Measurements from ENCODE around the gene DHRS7C.

DHRS7C gene

DNA sequence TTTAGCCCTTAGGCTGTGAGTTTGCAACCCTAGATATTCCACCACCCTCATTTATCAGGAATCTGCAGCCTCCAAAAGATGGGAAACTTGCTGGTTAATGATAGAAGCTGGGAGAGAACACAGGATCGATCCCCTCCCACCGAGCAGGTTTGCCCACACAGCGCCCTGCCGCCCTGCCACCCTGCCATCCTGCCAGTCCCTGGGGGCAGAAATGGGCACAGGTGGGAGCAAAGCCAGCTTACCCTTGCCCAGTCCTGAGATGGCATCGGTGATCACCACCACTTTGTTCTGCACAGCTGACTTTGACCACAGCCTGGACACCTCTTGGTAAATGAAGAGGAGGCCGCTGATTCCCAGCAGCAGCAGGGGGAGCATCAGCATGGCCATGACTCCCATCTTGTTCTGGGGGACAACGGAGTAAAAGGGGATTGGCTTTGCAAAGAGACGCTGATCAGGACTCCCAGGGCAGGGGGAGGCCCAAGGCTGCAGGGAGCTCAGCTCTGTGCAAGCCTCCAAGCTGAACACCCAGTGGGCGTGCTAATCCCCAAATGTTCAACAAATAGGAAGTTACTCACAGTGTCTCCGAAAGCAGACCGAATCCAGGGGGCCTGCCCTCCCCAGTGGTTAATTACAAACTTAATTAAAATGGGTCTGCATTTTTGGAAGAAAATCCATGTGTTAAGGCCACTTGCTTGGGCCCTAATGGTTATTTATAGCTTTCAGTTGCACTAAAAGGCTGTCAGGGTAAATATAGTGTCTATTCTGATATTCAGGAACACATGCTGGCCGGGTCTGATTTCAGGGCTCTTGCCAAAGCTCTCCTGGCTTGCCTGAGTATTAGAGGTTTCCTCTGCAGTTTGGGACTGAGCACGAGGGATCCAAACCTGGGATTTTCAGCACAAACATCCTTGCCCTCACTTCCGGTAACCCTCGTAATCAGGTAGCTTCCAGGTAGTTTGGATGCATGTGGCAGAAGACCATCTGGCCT is at the start of gene DHRS7C:
Gene DHRS7C (minus strand): TSS at position 704 of the 988 bp plus-strand sequence. CDS start 308 bp downstream, at position 396.
- DNase-seq = no peak

DNA sequence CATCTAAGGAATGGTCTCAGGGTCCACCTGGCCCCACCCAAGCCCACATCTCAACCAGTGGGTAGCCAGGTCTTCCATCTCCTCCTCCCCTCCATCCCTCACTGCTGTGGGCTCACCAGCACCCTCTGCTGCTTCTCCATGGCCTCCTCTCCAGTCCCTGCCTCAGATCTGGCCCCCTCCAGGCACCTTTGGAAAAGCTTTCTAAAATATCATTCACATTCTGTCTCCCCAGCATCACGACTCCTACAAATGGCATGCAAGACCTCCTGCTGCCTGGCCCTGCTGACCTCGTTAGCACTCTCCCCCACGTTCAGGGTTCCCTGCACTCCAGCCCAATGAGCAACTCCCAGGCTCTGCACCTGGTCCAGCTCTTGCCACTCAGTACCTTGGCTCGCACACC is 48.0 kb upstream of the DHRS7C start:
- DNase-seq = no peak

DNA sequence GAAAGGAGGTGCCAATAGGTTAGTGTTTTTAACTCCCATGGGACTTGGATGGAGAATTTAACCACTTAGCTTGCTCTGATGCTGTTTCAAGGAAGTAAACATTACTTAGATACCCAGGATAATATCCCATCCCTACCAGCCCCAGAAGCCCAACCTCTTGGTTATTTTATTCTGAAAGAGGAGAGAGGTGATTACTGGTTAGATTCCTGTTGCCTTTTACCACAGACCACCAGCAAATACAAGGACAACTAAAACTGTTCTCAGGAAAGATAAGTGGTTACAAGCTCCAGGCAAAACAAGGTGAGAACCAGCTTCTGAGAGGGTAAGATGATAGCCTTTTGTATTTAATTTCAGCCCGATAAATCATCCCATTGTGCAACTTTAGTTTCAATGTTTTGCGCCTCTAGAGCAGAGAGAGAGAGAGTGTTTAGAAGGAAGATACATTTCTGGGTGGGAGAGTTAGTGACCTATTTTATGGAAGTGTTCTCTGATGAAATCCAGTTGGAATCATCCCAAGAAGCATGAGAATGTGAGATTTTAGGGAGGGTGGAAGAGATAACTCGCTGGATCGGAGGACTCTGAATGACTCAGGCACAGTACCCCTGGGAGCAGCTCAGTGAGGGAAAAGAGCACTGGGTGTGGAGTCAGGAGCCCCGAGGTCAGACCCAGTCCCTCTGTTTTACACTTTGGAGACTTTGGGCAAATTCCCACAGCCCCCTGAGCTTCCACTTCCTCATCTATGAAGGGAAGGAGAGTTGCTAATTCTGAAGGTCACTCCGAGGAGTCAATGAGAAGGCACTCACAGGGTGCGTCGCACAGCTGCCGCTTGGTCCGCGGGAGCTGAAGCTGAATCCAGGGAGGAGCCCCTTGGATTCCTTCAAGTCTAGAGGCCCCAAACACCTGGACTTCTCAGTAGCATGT is 46.4 kb upstream of the DHRS7C start:
- DNase-seq = no peak

DNA sequence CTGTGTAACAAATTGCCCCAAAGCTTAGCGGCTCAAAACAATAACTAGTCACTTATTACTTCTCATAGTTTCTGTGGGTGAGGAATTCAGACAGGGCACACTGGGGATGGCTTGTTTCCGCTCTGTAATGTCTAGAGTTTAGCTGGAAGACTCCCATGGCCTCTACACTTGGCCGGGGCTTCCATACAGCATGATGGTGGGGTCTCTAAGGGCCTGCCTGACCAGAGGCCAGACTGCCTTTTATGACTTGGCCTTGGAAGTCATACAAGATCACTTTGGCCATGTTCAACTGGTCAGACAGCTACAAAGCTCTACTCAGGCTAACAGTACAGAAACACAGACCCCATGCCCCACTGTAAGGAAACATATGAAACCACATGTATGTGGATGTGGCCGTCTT is 42.5 kb upstream of the DHRS7C start:
- DNase-seq = no peak

GRCh38 chr17:9830711-9831110 is 39.3 kb upstream of the DHRS7C start:
- DNase-seq = no peak

GRCh38 chr17:9829343-9829742 is 38.0 kb upstream of the DHRS7C start:
- DNase-seq = no peak

DNA sequence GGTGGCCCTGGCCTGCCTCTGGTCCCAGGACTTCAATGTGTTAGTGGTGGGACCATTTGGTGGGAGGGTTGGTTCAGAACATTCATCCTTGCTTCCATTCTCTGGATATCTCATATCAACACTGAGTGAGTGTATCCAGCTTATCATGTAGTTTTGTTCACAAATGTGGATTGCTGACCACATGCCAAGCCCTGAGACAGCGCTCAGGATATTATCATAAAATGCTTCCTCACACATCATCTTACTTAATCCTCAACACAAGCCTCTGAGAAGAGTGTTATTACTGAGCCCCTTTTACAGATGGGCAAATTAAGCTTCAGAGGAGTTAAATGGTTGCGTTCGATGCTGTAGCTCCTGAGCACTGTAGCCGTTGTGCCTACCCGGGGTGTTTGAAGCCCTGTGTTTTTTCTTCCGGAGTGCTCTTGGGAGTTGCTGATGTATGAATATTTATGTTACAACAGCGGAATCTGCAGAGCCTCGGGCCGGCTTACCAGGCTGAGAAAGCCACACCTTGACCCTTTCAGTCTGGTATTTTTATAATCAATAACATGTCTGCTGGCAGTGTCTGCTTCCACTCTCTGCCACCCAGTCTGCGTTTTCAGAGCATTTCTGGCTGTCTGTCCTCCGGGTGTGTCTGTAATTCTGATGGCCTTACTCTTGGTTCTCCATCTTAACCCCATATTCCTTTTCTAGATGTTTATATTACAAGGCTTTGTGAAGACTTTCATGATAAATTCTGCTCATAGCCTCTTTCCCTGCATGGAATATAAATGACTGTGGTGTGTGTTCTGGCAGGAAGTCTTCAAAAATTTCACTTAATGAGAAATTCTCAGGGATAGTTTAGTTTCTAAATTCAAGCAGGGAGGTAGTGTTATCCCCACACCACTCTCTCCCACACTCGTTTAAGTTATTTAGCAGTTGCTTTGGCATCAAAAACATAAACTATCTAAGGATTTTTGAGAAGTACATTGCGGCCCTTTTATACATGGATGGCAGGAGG is 37.2 kb upstream of the DHRS7C start:
- no peak for DNase-seq

- DNase-seq = no peak
Observed at GRCh38 chr17:9825641-9826150, 34.3 kb upstream of the DHRS7C start, which contains the start of gene GLP2R. Gene GLP2R, plus strand, starts transcription at chr17:9825924. Its CDS starts 140 bp downstream, at chr17:9826064.

DNA sequence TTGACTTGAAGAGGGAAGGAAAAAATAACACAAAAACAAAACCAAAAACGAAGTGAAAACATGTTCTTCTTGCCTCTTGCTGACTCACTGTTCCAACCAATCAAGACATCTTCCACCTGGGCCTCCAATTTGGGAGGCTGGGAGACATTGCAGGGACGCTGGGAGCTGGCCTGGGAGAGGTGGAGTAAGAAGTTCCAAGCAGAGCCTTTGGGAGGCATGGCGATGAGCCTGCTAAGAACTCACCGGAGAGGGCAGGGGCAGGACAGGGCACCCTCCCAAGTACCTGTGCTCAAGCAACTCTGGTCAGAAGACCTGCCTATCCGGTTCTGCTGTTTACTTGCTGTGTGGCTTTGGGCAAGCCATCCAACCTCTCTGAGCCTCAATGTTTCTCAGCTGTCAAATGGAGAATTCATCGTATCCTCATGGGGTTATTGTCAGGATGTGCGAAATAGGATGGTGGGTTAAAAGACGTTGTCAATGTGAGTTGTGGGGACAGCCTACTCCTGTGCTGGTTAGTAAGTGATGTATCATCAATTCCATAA is 33.5 kb upstream of the DHRS7C start:
- DNase-seq = no peak

- DNase-seq = no peak
Observed at GRCh38 chr17:9824094-9824493, 32.7 kb upstream of the DHRS7C start.

DNA sequence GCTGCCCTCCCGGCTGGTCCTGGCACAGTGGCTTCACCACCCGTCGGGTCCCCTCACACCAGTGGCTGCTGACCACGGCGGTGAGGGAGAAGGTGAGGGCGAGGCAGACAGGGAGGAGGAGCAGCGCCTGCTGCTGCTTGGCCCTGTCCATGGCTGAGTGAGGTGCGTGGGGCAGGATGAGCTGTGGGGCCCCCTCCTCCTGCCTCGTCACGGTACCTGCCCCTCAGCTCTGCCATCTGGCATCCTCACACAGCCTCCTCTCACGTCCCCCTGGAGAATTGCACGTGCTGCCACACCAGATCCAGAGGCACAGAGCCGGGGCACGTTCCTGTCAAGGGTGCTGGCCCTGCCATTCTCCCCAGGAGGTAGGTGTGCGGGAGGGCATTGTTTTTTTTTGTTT is 30.5 kb upstream of the DHRS7C start, which contains the start of gene GSG1L2:
Gene GSG1L2 (minus strand): TSS at position 159 of the 400 bp plus-strand sequence. CDS start 8 bp downstream, at position 151.
- no peak for DNase-seq

DNA sequence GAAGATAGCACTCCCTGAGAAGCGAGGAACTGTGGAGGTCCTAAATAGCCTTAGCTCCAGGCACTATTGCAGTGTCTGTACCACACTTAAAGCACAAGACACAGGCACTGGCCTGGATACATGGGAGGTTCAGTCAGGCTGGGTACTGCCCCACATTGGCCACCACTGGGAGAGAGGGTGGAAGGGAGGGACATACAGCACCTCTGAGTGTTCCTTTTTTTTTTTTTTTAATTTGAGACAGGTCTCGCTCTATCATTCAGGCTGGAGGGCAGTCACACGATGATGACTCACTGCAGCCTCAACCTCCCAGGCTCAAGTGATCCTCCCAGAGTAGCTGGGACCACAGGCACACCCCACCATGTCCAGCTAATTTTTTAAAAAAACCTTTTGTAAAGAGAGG is 29.1 kb upstream of the DHRS7C start:
- no peak for DNase-seq

- DNase-seq = no peak
Observed at GRCh38 chr17:9818760-9819159, 27.4 kb upstream of the DHRS7C start.

DNA sequence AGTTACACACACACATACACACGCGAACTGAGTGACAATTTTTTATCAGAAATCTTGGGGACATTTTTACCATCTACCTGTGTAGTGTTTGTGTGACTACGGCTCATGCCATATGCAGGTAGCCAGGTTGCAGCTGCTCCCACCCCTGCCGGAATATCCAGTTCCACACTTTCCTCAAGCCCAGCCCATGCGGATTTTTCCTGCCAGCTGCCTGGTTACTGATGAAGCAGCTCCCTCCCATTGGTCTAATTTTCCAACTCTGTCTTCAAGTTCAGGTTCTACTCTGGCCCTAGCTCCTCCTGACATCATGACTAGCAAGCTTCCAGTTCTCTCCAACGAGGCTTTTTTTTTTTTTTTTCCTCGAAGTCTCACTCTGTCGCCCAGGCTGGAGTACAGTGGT is 25.7 kb upstream of the DHRS7C start:
- DNase-seq = no peak

DNA sequence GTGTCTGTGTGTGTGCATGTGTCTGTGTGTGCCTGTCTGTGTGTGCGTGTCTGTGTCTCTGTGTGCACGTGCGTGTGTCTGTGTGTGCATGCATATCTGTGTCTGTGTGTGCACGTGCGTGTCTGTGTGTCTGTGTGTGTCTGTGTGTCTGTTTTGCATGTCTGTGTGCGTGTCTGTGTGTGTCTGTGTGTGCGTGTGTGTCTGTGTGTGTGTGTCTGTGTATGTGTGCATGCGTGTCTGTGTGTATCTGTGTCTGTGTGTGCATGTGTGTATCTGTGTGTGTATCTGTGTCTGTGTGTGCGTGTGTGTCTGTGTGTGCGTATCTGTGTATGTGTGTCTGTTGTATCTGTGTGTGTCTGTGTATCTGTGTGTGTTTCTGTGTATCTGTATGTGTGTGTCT is 25.1 kb upstream of the DHRS7C start:
- no peak for DNase-seq

GRCh38 chr17:9814337-9814945 is 23.0 kb upstream of the DHRS7C start:
- DNase-seq = no peak

- no peak for DNase-seq
Observed at GRCh38 chr17:9813166-9813565, 21.8 kb upstream of the DHRS7C start.

GRCh38 chr17:9811537-9811936 is 20.1 kb upstream of the DHRS7C start:
- DNase-seq = no peak

DNA sequence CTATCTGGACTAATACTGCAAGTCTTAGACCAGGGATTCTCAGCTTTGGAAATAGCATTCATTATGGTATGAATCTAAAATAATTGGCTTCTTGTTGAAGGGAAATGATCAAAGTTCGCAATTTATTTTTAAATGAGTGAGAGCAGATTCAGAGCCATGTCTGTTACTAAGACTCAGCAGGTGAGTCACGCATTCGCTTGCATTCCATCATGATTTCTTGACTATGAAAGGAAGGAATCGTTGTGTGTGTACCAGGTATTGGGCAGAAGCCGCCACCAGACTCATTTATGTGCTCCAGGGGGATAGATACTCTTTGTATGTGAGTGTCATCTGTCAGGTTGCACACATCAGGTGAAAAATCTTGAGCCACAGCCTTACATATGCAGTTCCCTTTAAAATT is 19.7 kb upstream of the DHRS7C start:
- no peak for DNase-seq

DNA sequence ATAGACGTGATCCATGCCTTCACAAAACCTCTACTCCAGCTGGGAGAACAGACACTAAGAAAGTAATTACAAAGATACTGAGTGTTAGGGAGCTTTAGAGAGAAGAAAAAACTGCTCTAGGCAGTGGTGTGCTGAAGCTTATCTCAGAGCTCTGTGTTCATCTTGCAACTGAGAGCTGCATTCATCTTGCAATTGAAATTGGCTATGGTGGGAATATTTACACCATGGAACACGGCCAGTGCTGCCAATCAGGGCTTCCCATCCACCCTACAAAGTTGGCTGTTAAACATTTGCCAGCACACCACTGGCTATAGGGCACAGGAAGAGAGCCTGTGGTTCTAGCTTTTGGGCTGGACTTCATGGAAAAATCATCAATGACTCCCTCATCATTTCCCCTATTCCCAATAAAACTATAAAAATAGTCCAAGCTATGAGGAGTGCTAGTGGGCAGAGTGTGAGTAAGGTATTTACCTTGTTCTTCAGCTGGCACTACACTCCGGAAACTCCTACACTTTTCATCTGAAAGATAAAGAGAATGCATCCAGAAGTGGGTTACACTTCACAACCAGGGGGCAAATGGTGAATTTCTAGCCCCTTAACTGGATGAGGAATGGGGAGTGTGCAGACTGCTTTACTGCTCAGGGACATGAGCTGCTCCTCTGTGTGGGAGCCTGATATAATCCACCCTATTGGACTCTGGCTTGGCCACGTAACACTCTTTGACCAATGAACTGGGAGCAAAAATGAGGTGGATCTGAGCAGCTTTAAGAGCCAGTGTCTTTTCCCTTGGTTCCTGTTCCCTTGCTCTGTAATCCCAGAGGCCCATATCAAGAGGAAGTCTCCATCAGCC is 18.9 kb upstream of the DHRS7C start:
- DNase-seq = no peak

Data from DMS79 treated with DMSO at 0.1 percent for 48 hours (cell line).